Panc1 (cell line): ENCODE data around the gene CHTF18. TPM values are rescaled to one million over a fixed set of nuclear protein-coding genes. Genes with fewer than 3 reads are reported as not detected.

Source experiments
- ATAC-seq: fragments of 200-7000 bp; cut with Tn5 transposase; 2 replicates; pipeline ENCODE4 v1.9.1; 2020; ENCODE audit warnings: mild to moderate bottlenecking, moderate library complexity
- BruUV-seq: library from RNA; stranded (reverse); fragments of 400-500 nt; replicated peaks from 2 replicates; lab custom pipeline; 2021; lab: Mats Ljungman, UMichigan
- CTCF ChIA-PET: fragments of 300-600 bp; sonication (Branson Sonifier 250); formaldehyde crosslinking; loops from one replicate; lab custom pipeline; 2022; ENCODE audit warnings: antibody characterized with exemption; lab: Charles Lee
- POLR2A ChIA-PET: fragments of 300-600 bp; sonication (Branson Sonifier 250); formaldehyde crosslinking; loops from one replicate; lab custom pipeline; 2022; ENCODE audit warnings: antibody characterized with exemption; lab: Charles Lee
- DNase-seq: peaks from one replicate; pipeline ENCODE4 v3.0.0-alpha.2; 2010; ENCODE audit warnings: low read depth, low spot score
- H3K27ac ChIP-seq: 2 replicates; pipeline ENCODE4 v1.5.1; 2011; ENCODE audit warnings: mild to moderate bottlenecking, low read length, inconsistent platforms
- H3K27me3 ChIP-seq: fragments of 200-500 bp; sonication (Bioruptor generic); 2 replicates; pipeline ENCODE4 v1.6.0; 2014; ENCODE audit warnings: low read length, inconsistent platforms; ENCODE audit not compliant: control insufficient read depth, insufficient read depth
- H3K36me3 ChIP-seq: fragments of 200-500 bp; sonication (Bioruptor generic); 2 replicates; pipeline ENCODE4 v1.5.1; 2014; ENCODE audit warnings: inconsistent platforms, mild to moderate bottlenecking, low read length, moderate library complexity; ENCODE audit not compliant: control insufficient read depth, insufficient read depth
- H3K4me1 ChIP-seq: 2 replicates; pipeline ENCODE4 v1.5.1; 2011; ENCODE audit warnings: inconsistent platforms, mild to moderate bottlenecking, low read length, moderate library complexity; ENCODE audit not compliant: control insufficient read depth, insufficient read depth
- H3K4me3 ChIP-seq, 2 experiments: 2 replicates each; pipeline ENCODE4 v1.5.1; 2011 to 2012; ENCODE audit warnings: low read depth in 2 of 2, low read length in 2 of 2, mild to moderate bottlenecking in 2 of 2, inconsistent platforms in 1 of 2, moderate library complexity in 1 of 2
- H3K9me3 ChIP-seq: fragments of 200-500 bp; sonication (Bioruptor generic); 2 replicates; pipeline ENCODE4 v1.5.1; 2014; ENCODE audit warnings: low read depth, mild to moderate bottlenecking, inconsistent platforms, low read length, moderate library complexity; ENCODE audit not compliant: control insufficient read depth, insufficient read depth
- CTCF ChIP-seq: fragments of 450-650 bp; IDR thresholded peaks from 2 replicates; pipeline ENCODE4 v1.5.1; 2017; ENCODE audit warnings: mild to moderate bottlenecking
- POLR2AphosphoS5 ChIP-seq: IDR thresholded peaks from 2 replicates; pipeline ENCODE4 v1.6.1; 2012; ENCODE audit warnings: mild to moderate bottlenecking, low read depth, low read length, moderate library complexity
- REST ChIP-seq, 2 experiments: IDR thresholded peaks; 2 replicates each; pipeline ENCODE4 v1.6.1; 2011 to 2012; ENCODE audit warnings: low read depth in 2 of 2, control low read depth in 1 of 2, low read length in 1 of 2, mild to moderate bottlenecking in 1 of 2, moderate library complexity in 1 of 2; ENCODE audit not compliant: insufficient read depth in 1 of 2
- SIN3A ChIP-seq: IDR thresholded peaks from 2 replicates; pipeline ENCODE4 v1.6.1; 2012; ENCODE audit warnings: low read depth, mild to moderate bottlenecking, low read length, moderate library complexity, borderline replicate concordance; ENCODE audit not compliant: insufficient read depth
- TCF7L2 ChIP-seq: IDR thresholded peaks from 2 replicates; pipeline ENCODE4 v1.6.1; 2011; ENCODE audit warnings: mild to moderate bottlenecking, low read depth, low read length, inconsistent platforms
- in situ Hi-C: cut with HindIII; loops from 2 replicates; pipeline ENCODE4 v1.10.0; 2016; ENCODE audit warnings: low sequenced_read_pairs, low pct_unique_long_range_greater_than_20kb
- intact Hi-C: fragments of 100-400 bp; cut with micrococcal nuclease; formaldehyde crosslinking; loops from one replicate; pipeline ENCODE4 v1.10.0; 2022; ENCODE audit not compliant: unreplicated experiment
- total RNA-seq: library from RNA; stranded (reverse); gene quantifications from one replicate; pipeline ENCODE4 v1.2.1, GENCODE V29; 2021; ENCODE audit not compliant: unreplicated experiment

The CHTF18 gene
- total RNA-seq, 1 experiment from 2014 or later: 118 TPM

GRCh38 chr16:813204-813915 is 24.9 kb downstream of the CHTF18 start:
- Histone ChIP-seq H3K27me3 (no peaks in the 10 kb centered on the region), H3K4me1 (peaks cover 7% of the 10 kb centered on the region; the same call in 1 of the 2 replicates), H3K4me3 (peak overlapping the region; percentile 34 to 41), H3K36me3 (no peaks in the 10 kb centered on the region), H3K27ac (no peak overlapping the region), H3K9me3 (no peaks in the 10 kb centered on the region)
- ChIA-PET CTCF (no interaction called here), POLR2A (no interaction called here)
- in situ Hi-C loops (no loop called here), intact Hi-C loops (loop anchor here (1.0 kb wide), 1 partner anchor 241 kb away; no protein-coding TSS in a partner anchor)
- peak; percentile 90 for TF ChIP-seq CTCF
- TF ChIP-seq SIN3A: no peak
- no TSS peak for BruUV-seq
- no peak for DNase-seq
- ATAC-seq: peak; percentile 89

- no peak overlapping the region for H3K27ac ChIP-seq
- no peak for TF ChIP-seq POLR2AphosphoS5
- no peaks in the 10 kb centered on the region for H3K9me3 ChIP-seq
- H3K4me1 ChIP-seq: peaks cover 4% of the 10 kb centered on the region; the same call in 1 of the 2 replicates
- CTCF ChIA-PET: no interaction called here
- in situ Hi-C loops (no loop called here), intact Hi-C loops (loop anchor here (1.0 kb wide), 1 partner anchor 240 kb away; no protein-coding TSS in a partner anchor)
- ATAC-seq: no peak
- H3K36me3 ChIP-seq: no peaks in the 10 kb centered on the region
- no TSS peak for BruUV-seq
- no peak for DNase-seq
- POLR2A ChIA-PET: no interaction called here
- peak overlapping the region in 1 of 2 experiments; percentile 41; a peak in 1 of 4 replicates for H3K4me3 ChIP-seq
- no peaks in the 10 kb centered on the region for H3K27me3 ChIP-seq
These were observed 25.5 kb downstream of the CHTF18 start for GRCh38 chr16:813916-814412.

GRCh38 chr16:814974-815373 is 26.6 kb downstream of the CHTF18 start:
- no TSS peak for BruUV-seq

More at GRCh38 chr16:814974-815373, 26.6 kb downstream of the CHTF18 start:
- TF ChIP-seq REST (IDR thresholded peaks at IDR 0.05; ENCODE audit: insufficient read depth in 1 of 2, low read depth in 2 of 2, low read length in 1 of 2) (no peak), CTCF (no peak), POLR2AphosphoS5 (no peak), TCF7L2 (no peak), SIN3A (no peak)
- H3K27me3 ChIP-seq: no peaks in the 10 kb centered on the region
- no peak for DNase-seq
- H3K4me1 ChIP-seq: peaks cover 4% of the 10 kb centered on the region; the same call in 1 of the 2 replicates
- ChIA-PET POLR2A (no interaction called here), CTCF (interaction anchor here (0.7 to 0.8 kb wide), 2 partner anchors 12 to 238 kb away, joined by 4 to 6 read pairs; no protein-coding TSS in a partner anchor)
- no peaks in the 10 kb centered on the region for H3K9me3 ChIP-seq
- H3K27ac ChIP-seq: no peak overlapping the region
- ATAC-seq: no peak
- H3K4me3 ChIP-seq: no peak overlapping the region
- intact Hi-C loops: no loop called here
- no peaks in the 10 kb centered on the region for H3K36me3 ChIP-seq
- in situ Hi-C loops: no loop called here
